Inferior parietal cortex (tissue), 1 donor: ENCODE measurements around the gene SEL1L.
"Not testable (repeated sequence)": the region's sequence is repeated elsewhere in the genome, so short reads cannot be mapped to it uniquely, and the experiment has no call there.

Experiments
- DNase-seq: peaks from one replicate; pipeline ENCODE4 v3.0.0-alpha.2; 2016; ENCODE audit errors: extremely low spot score

Gene SEL1L

DNA sequence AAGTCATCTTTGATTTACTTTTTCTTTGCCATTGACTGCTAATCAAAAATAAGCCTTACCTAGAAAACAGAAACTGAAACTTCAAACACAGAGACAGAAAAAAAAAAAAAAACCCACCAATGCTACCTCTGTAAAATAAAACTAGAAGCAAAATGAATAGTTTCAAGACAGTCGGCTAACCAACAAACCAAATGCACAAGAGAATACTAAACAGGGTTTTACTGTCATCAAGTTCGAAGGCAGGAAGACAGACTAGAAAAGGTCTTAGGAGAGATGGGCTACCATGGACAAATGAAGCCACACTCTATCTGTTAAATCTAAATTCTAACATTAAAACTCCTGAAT, 59.5 kb downstream of the SEL1L start:
- no peak for DNase-seq

DNA sequence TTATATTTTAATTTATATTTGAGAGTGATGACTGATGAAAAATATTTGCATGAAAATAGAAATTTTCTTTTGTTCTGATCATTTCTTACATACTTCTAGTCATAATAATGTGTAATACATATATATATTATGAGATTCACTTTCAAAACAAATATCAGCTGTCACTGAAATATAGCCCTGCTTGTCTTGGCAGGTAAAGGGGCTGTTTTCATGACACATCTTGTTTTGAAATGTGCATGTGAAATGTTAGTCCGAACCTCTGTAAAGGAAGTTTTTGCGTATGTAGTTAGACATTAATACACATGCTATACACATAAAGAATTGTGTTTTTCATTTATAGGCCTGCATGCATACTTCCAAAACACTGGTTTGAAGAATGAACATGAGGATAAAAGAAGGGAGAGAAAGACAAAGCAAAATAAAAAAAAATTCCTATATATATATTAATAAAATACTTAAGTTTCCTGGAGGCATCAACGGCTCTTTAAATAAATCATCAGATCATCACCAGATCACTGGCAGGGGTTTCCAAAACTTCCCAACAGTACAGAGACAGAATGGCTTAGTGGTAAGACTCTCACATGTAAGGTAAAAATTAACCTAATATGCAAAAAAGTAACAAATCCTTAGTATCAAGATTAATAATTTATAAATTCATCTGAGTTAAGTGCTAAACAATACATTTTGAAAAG, 60.1 kb downstream of the SEL1L start:
- DNase-seq: no peak

DNA sequence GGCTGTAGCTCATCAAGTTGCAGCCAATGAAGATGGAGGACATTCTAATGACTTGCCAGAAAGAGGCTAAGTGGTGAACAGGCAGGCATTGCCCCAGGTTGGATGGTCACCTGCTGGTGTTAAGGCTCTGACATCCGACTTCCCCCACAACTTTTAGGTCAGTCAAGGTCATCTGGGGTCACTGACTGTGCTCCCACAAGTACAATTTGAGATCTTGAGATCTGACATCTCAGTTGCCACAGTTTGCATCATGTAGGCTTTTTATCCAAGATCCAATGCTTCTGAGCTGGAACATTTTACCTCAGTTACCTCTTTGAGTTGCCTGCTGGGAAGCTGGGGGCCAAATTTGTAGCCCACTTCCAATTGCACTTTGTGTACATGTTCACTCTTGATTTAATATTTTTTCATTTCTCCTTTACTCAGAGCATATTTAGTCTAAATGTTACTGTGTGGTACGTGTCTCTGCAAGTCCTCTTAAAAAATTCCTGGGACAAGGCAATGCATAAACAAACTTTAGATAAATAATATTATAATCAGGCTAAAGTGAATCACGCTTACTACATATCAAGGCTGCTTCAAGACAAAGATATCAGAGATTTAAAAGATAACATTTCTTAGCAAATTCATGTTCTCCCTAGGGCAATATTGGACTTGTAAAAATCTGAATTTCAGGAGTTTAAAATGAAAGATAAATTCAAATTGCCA, 61.4 kb downstream of the SEL1L start:
- DNase-seq: no peak

DNA sequence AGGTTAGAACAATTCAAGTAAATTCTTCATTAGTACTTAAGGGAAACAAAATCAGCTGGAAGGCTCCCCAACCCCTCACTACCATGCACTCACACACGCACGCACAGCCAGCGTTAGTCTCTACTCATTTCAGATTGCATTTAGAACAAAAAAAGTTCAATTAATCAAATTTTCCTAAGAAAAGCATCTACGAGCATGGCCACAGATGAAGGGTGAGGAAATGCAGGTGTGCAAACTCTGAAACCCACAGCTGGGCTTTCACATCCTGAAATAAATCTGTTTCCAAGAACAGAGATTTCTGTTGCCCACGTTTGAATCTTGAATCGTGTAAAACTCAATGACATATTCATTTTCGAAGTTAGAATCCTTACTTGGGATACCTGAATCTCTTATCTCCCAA, 62.6 kb downstream of the SEL1L start:
- DNase-seq: no peak

DNA sequence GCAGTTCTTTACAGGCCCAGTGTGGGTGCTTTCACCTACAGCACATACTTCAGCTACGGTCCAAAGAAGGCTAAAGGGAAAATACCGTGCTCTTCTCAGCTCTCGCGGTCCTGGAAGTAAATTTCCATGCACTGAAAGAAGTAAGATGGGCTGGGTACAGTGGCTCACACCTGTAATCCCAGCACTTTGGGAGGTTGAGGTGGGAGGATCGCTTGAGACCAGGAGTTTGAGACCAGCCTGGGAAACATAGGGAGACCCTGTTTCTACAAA, 63.2 kb downstream of the SEL1L start:
- DNase-seq: not testable (repeated sequence)

DNA sequence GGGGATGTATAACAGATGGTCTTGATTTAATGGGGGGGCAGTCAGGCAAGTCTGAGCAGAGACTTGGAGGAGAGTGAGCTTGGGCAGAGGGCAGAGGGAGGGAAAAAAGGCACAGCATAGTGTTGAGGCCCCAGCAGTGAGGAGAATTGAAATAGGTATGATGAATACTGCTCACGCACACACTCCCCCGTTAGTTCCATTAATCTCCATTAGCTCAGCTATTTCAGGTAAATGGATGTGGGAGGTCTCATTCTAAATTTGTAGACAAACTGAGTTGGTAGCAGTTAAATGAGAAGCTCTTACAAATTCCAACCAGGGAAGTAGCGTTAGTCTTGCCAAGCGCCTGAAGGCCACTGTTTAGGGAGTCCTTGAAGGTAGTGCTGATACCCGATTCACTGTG, 66.8 kb downstream of the SEL1L start:
- no peak for DNase-seq

DNA sequence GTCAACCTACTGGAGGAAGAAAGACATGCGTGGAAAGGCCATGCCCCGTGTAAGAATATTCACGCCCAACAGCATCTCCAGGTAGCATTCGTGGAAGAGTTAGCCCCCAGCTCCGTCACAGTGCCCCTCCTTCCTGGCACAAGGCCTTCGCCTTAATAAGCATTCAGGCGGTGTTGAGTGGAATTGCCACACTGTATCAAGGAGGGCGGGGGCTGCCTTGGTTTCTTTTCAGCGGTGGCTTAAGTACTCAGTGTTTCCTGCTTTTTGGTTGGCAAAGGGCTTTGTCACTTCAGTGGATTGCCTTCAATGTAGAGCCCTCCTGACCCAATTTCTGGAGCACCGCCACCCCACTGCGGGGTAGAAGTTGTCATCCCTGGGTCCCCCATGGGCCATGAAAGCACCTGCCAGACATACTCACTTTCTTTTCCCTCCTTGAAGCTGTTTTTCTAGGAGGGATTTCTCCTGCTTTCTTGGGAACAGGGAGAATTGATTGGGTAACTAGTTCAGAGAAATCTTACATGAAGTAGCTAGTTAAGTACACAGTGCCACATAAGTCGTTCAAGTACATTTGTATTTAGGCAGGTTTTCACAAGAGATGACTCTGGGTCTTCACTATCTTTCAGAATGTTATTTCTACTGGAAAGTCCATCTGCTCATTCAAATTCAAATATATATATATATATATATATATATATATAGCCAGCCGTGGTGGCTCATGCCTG, 68.0 kb downstream of the SEL1L start:
- no peak for DNase-seq

DNA sequence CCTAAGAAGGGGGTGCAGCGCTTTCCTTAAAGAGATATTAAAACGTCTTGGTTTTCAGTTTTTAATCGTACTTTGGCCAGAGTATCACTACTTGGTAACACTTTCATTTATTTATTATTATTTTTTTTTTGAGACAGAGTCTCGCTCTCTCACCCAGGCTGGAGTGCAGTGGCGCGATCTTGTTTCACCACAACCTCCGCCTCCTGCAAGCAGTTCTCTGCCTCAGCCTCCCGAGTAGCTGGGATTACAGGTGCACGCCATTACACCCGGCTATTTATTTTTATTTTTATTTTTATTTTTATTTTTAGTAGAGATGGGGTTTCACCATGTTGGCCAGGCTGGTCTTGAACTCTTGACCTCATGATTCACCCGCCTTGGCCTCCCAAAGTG, 68.7 kb downstream of the SEL1L start:
- not testable (repeated sequence) for DNase-seq

DNA sequence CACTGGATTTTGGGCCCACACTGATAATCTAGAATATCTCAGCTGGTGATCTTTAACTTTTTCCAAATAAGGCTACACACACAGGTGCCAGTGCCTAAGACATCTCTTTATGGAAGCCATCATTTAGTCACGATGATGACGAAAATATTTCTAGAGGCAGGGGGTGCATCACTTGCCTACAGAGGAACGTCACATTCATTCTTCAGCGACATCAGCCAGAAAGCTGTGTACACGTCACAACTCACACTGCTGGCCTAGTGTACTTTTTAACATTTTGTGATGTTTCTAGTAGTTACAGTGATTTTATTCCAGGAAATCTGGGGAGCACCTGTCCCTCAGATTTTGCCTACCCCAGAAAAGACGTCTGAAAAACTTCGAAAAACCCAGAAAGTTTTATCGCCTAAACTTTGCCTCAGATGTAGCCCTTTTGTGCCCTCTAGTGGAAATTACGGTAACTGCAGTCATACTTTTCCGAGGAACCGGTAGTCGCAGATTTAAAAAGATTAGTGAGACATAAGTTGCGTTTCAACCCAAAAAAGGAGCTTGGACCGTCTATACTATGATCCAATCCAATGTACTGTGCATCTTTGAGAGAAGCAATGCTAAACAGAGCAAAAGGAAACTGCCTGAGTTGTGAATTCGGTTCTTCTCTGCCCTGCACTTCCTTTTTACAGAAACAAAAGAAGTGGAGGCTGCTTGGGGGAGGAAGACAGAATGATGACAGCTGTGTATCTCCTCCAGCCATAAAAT, 69.2 kb downstream of the SEL1L start:
- peak; percentile 94 for DNase-seq

DNA sequence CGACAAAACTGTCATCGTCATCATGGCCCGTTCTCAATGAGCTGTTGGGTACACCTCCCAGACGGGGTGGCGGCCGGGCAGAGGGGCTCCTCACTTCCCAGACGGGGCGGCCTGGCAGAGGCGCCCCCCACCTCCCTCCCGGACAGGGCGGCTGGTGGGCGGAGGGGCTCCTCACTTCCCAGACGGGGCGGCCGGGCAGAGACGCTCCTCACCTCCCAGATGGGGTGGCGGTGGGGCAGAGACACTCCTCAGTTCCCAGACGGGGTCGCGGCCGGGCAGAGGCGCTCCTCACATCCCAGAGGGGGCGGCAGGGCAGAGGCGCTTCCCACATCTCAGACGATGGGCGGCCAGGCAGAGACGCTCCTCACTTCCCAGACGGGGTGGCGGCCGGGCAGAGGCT, 71.3 kb downstream of the SEL1L start:
- DNase-seq: not testable (repeated sequence)

DNA sequence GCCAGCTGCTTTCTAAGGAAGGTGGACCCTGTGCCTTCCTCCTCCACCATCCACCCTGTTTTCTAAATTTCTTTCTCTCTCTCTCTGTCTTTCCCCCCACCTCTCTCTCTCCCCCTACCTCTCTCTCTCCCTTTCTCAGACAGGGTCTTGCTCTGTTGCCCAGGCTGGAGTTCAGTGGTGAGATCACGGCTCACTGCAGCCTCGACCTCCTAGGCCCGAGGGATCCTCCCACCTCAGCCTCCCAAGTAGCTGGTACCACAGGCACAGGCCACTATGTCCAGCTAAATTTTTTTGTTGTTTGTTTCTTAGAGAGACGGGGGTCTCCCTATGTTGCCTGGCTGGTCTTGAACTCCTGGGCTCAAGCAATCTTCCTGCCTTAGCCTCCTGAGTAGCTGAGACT, 73.7 kb downstream of the SEL1L start:
- no peak for DNase-seq

DNA sequence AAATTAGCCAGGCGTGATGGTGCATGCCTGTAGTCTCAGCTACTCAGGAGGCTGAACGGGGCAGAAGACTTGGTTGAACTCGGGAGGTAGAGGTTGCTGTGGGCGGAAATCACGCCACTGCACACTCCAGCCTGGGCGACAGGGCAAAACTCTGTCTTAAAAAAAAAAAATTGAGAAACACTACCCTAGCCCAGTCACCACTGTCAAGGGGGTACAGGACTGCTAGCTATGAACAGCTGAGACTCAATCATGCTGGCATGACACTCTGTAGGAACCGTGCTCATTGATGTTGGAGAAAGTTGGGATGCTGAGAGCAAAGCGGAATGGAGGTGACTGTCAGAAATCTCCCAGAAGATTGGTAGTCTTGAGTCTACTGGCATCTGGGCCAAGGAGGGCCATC, 75.3 kb downstream of the SEL1L start:
- DNase-seq: no peak

DNA sequence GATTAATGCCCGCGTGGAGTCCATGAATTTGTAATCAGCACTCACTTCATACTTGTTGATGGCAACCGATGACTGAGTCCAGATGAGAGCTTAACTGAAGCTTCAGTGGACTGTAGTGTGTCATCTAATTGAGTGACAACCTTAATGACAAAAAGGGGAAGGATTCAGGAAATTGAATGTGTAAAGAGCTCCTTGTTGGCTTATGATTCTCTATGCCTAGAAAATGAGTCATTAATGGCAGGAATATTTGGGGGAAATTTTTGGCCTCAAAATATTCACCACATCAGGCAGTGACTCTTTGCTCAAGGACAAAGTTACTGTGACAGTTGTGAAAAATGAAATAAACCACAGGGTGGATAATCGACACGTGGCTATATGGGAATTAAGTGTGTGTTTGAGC, 78.3 kb downstream of the SEL1L start:
- no peak for DNase-seq

DNA sequence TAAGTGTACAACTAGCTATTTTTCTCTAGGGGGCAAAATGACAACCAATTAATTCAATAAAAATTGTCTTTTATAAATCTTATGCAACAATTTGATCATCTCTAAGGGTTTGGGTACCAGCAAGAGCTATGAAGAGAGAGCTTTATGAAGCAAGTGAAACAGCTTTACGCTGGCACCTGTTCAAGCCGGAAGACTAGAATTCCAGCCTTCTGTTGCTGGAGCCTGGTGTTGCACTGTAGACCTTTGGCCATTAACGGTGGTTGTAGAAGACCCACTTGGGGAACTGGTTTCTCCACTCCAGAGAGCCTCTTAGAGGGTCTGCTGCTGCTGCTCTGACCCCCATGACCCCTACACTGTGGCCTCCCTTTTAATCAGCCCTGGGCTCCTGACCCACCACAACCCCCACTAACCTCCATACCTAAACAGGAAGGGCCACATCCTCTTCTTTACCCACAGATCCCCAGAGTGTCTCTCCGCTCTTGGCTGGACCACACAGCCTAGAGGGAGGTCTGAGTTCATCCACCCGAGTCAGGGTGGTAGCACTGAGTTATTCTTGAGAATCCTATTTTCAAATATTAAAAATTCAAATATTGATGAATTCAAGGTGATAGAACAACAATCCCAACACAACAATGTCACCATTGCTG, 79.0 kb downstream of the SEL1L start:
- DNase-seq: no peak

DNA sequence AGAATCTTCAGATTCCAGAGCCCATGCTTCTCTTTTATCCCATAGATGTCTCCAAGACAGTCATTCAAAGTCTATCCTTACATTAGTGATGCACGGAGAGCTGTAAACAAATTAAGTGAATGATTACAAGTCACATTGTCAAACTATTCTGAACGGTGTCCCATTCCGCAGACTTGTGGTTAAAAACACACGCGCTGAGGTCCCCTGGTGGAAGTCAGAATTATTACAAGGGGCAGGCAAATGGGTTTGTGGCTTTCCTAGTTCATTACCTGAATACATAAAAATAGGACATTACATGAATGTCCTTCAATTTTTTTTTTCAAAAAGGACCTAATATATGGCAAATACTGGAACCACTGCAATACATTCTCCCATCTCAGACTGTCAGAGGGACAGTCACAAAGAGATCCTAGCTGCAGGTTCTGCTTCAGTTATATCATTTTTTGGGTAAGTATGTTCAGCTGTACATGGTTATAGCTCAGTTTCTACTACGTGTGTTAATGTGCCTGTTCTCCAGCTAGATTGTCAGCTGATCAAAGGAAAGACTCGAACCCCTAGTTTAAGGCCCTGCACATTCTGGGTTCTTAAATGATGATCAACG, 80.4 kb downstream of the SEL1L start:
- DNase-seq: peak; percentile 77

DNA sequence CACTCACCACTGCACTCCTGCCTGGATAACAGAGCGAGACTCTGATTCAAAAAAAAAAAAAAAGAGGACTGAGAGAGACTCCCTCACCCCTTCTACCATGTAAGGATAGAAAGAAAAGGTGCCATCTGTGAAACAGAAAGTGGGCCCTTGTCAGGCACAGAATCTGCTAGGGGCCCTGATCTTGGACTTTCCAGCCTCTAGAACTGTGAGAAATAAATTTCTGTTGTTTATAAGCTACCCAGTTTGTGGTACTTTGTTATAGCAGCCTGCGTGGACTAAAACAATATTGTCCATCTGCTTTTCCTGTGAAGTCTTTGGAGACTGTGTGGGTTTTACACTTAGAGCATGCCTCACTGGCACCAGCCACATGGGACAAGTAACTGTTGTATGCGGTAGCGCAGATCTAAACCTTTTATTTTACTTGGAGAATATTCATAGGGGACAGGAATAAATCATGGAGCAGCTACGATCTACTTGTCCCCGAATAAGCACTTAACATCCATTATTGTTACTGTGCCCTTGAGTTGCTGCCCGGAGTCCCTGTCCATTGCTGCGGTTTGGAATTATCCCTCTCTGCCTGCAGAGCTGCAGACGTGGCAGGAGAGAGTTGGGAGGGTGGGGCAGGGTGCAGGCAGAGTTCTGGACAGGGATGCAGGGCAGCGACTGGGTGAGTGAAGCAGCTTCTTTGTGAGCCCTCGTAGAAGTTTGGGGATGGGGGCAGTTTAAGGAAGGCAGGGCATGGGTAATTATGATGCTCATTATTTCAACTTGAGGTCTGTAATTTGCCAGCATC, 81.1 kb downstream of the SEL1L start:
- no peak for DNase-seq

DNA sequence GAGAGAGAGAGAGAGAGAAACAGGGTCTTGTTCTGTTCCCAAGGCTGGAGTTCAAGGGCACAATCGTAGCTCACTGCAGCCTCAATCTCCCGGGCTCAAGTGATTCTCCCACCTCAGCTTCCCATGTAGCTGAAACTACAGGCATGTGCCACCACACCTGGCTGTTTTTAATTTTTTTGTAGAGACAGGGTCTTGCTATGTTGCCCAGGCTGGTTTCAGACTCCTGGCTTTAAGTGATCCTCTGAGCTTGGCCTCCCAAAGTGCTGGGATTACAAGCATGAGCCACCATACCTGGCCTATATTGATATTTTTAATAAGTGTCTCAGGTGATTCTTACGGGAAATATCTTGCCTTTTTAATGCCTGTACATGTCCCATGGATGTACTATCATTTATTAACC, 82.7 kb downstream of the SEL1L start:
- no peak for DNase-seq

DNA sequence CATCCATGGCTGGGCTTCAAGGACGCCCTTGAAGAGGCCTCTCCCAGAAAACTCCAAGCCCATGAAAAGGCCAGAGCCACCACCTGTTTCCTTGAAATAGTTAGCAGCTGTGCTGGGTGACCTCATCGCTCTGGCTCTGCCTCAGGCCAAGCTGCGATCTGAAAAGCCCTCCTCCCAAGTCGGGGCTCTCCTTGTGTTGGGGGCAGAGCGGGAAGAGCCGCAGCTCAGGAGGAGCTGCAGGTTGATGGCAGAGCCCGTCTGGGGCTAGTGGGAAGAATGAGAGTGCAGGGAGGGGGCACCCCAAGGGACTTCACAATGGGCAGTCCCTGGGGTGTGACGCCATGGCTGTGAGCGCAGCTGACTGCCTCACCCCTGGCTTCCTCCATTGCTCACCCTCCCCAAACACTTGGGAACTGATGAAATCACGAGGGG, 83.5 kb downstream of the SEL1L start:
- DNase-seq: no peak

DNA sequence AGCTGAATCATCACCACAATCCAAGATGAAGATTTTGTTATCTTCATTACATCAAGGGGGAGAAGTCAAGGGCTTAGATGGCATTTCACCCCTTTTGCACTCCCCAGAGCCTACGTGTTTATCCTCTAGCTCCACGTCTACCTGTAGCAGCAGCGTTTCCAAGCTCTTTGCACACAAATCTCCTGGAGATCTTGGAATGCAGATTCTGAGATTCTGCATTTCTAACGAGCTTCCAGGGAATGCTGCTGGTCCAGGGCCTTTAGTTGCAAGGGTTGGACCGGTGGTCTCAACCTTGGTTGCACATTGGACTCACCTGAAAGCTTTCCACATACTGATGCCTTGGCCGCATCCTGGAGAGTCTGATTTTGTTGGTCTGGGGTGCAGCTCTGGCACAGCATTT, 84.1 kb downstream of the SEL1L start:
- no peak for DNase-seq

DNA sequence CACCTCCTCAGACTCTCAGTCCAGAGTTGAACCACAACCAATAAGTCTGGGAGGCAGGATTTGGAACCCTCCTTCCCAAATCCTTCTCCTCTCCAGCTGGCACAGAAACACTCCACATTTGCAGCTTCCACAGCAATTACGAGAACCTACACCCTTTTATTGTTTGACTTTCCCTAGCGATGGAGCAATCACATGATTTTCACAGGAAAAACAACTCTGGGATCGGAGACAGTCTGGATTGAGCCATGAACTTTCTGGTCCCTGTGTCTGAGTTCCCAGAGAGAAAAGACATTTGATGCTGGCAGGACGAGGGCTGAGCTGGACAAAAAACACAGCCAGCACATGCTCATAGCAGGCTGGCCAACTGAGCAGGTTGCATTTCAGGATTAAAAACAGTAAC, 84.5 kb downstream of the SEL1L start:
- no peak for DNase-seq
